H54 (cell line): ENCODE measurements around the gene AGBL1.

Experiments
- DNase-seq: peaks from one replicate; pipeline ENCODE4 v3.0.0; 2011; ENCODE audit warnings: low spot score, mixed read lengths; ENCODE audit not compliant: insufficient read length
- FAIRE-seq: peaks from 3 replicates; lab custom pipeline; 2011; peaks lifted over from hg19 to GRCh38; lab: Jason Lieb, UNC
- POLR2A ChIP-seq: IDR thresholded peaks from 2 replicates; pipeline ENCODE4 v1.6.1; 2011; ENCODE audit warnings: low read depth, mild to moderate bottlenecking, low read length

AGBL1 gene

DNA sequence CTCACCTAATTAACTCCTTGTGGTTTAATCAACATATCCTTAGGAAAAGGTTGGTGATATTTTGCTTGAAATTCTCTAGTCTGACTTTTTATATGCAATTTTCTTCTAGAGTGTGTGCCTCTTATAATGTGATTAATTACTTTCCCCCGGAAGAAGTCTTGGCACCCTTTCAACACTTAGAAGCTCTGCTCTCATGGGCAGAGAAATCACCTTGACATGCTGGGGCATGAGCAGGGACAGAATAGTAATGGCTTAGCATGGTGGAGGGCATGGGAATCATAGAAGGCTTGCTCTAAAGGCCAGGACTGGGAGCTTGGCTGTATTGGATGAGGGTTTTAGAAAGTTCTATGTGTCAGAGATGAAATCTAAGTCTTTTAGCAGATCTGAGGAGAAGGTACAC, 293.5 kb downstream of the AGBL1 start:
- no peak for TF ChIP-seq POLR2A
- FAIRE-seq (no peak), DNase-seq (no peak)

DNA sequence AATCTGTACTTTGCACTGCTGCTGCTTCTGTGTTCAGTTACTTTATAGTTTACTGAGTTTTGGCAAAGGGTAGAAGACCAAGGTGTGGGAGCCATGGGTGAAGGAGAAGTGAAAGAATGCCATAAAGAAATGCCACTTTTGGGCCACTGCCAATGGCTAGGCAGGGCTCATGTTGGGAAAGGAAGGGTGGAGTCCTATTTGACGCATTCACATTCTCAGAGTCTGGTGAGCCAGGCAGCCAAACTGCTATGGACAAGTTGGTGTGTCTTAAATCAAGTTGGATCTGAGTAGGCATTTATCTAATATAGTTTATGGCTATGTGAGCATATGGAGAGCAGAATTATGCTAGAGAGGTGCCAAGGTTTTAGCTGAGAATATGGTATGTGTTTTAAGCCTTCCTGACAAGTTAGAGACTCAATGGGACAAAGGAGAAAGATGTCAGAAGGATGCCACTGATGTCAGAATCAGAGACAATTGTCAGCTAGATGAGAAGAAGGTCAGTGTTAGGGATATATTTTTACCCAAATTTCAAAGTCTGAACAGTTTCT, 296.1 kb downstream of the AGBL1 start:
- no peak for TF ChIP-seq POLR2A
- no peak for DNase-seq
- FAIRE-seq = no peak

DNA sequence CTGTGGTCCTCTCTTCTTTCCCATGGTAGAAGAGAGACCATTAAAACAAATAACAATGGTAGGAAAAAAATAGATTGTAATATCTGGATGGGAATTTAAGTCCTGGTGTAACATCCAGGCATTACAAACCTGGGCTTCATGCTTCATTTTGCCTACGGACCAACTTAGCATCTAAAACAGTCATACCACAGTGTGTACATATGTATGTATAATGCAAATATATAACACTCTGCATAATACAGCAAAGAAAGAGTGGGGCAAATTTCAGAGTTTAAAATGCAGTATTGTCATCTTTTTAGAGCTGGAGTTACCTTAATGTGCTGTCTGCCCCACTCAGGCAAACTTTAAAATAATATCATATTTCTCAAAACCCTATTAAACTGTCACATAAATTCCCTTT, 298.2 kb downstream of the AGBL1 start:
- TF ChIP-seq POLR2A = no peak
- FAIRE-seq (no peak), DNase-seq (no peak)

DNA sequence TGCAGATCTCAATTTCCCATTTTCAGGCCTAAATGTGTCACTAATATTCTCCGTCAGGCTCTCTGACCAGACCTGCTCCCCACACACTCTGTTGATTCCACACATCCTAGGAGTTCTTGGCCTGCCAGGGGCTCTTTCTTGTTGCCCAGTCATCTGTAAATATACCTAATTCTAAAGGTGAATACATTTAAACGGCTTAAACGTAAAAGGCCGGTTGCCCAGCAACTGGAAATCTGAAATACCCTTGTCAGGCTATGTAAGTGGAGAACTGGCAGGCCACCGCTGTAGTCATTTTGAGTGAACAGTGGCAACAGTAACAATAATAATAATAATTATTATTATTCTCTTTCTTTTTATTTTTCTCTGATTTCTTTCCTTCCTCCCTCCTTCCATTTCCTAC, 302.7 kb downstream of the AGBL1 start:
- DNase-seq = no peak
- TF ChIP-seq POLR2A = no peak
- FAIRE-seq = no peak

DNA sequence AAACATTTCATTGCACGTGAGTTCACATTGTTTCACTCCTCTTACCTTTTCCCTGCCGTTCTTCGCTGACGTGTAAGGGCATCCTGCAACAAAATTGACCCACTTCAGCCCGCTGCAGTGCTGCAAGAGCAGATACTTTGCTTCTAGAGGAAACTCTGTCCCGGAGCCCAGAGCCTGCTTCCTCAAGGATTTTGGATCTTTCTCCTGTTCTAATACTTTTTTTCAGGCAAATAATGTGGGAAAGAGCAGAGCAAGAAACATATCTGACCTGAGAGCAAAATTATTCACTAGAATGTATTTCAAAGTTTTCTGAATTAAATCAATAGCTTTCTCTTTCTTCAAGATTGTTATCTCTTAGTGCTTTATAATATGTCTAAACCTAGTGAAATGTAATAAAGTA, 303.9 kb downstream of the AGBL1 start:
- FAIRE-seq (no peak), DNase-seq (no peak)
- no peak for TF ChIP-seq POLR2A

DNA sequence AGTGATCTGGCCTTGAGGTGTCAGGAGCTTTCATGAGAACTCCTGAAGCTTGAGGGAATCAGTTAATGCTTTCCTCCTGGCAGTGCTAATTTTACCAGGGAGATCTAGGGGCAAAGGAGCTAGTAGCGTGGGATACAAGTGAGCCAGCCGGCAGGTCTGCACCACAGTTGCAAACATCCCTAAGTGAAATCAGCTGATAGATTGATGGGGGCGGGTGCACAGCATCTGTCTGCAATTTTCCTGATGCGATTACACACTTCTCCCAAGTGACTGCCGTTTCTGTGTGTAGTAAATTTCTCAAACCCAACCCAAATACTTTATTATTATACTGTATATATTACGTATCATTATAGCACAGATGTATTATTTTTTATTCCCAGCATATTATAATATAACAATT, 304.5 kb downstream of the AGBL1 start:
- no peak for TF ChIP-seq POLR2A
- no peak for FAIRE-seq
- DNase-seq = no peak

DNA sequence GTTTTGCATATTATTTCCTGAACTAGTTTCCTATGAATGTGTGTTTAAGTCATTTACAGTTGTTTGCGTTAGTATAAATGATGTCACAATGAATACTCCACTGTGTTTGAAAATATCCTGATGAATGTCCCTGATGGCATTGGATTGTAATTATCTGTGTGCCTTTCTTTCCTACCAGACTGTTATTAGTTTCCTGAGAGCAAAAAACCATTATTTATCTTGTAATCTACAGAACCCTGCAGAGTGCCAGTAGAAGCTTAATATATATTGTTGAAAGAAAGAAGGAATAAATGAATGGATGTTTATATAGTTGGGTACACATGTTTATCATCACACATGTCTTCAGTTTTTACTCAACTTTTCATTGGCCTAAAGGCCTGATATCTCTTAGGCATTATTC, 312.6 kb downstream of the AGBL1 start:
- FAIRE-seq = no peak
- TF ChIP-seq POLR2A = no peak
- DNase-seq = no peak

DNA sequence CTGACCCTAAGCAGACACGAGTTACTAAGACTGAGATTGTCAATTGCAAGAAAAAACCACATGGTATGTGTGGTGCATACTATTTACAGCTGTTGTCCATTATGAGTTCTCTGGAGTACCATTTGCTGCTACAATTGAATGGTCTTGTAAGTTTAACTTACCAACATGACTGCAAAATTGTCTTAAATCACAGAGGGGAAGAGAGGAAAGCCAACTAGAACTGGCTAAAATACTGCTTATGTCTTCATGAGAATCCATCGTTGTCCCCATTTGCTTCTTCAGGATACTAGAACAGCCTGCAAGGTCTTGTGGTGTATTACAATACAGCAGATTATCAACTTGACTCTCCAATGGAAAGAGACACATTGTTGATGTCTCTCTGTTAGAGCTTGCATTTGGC, 313.2 kb downstream of the AGBL1 start:
- FAIRE-seq (no peak), DNase-seq (no peak)
- TF ChIP-seq POLR2A = no peak

DNA sequence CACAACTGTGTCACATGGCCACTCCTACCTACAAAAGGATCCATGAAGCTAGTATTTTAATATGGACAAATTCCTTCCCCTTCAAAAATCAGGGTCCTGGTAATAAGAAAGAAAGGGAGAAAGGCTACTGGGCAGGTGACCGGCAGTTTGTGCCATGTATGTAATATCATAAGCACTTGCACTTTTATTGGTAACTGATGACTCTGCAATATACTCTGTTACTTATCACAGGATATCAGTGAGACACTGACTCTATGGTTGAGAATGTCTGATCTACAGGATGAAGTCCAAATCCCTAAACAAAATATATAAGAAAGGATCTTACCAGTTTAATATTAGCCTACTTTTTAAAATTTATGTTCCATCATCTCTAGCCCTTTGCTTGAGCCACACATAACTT, 315.2 kb downstream of the AGBL1 start:
- no peak for FAIRE-seq
- no peak for TF ChIP-seq POLR2A

DNA sequence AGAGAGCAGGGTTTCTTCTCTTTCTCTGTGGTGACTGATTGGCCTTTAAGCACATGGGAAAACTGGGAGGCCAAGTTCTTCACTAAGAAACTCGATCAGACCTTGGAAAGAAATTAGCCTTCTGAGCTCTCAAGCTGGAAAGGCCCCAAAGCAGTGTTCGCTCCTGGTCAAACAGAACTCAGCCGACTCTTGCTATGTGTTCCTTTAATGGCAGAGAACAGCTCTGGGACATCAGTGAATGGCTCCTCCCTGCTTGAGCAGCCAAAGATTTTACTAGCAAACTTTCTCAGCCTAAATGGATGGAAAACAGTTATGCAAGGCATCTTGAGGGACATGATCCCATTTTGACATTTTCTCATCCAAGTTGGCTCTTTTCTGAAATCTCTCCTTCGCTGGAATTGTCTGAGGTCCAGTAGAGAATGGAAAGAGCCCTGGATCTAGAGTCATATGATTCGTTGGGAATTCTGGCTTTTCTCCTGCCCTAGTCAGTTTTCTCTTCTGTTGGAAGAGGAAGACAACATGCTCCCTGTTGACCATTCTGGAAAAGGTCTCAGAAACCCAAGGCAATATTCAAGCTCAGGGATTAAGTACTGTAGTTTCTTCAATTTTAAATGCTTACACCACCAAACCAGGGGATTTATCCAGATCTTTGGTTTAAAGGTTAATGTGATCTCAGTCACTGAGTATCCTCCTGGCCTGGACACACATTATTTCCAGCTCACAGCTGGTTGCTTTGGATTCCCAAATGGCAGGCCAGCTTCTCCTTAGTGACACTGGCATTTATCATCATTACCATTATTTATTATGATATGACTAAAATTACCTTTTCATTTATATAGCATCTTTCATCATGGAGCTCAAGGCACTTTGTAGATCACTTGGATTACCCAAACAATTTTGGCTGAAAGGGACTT, 319.6 kb downstream of the AGBL1 start:
- TF ChIP-seq POLR2A = no peak
- no peak for DNase-seq
- no peak for FAIRE-seq

More for the DNA sequence above, 315.2 kb downstream of the AGBL1 start:
- no peak for DNase-seq

DNA sequence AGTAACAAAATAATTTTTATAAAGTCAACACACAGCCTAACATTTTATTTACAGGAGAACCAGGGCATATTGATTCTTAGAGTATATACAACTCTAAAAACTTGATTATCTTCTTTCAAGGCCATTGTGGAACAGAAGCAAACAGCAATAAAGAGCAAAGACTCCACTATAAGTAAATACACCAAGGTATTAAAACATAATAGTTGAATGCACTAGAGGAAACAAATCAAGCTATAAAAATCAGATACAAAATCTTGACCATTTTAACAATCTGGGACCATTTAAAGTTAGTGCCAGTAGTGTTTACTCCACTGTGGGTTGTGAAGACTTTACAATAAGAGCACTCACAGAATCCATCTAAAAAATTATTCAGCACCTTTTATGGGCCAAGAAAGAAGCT, 323.6 kb downstream of the AGBL1 start:
- no peak for TF ChIP-seq POLR2A
- FAIRE-seq = no peak
- no peak for DNase-seq

DNA sequence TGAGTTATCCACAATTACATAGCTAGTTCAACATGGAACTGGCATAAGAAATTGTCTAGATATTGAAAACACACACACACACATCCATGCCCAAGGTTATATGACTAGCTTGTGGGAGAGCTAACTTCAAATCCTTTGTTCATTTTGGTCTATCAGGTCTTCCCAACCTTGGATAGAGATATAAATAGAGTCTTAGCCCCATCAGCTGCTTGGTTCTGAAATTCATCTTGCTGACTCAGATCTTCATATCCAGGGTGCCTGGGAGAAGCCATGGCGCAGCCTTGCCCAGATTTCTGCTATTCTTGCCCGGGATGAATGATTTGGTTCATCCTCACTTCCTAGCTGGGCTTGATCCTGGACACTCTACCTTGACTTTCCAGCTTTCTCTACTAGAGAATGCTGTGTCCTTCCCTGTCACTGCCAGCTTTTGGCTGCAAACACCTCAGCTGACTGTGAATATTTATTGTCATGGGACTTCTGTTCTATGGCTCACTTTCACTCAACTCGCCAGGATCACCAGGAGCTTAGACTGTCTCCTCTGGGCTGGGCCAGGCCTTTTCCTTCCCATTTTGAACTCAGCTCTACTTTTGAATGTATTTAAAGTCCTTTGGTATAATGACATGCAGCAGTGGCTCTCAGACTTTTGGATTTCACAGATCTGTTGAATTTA, 324.4 kb downstream of the AGBL1 start:
- FAIRE-seq (no peak), DNase-seq (no peak)
- TF ChIP-seq POLR2A = no peak

DNA sequence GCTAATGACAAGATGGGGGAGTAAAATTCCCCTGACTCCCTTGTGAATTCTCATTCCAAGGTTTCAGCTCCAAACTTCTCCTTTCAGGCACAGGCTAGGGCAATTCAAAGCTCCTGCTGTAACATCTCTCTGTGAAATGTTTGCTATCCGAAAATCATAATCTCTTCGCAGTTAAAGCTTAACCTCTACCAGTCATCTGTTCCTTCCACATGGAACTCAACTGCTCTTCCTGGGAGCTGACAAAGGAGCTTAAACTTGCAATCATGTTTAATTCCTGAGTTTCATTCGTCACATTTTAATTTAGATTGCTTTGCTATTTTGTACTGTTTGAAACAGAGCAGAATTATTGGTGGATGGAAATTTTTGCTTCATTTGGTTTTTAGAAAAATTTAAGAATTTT, 328.6 kb downstream of the AGBL1 start:
- DNase-seq = no peak
- no peak for TF ChIP-seq POLR2A
- no peak for FAIRE-seq

DNA sequence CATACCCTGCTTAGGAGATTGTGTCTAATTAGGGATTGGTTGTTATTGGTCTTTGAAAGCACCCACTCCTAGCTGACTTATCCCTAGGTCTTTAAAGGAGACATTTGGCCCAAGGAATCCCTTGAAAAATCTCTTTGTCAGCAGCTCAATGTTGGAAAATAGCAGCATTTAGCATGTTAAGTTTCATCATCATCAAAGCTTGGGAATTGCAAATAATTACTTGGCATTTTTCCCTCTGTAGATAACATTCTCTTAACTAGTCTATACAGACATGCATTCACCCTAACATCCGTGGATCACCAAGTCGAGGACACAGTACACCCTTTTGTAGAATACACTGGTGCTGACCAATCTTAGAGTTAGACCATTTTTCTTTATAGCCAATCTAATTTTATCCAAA, 332.2 kb downstream of the AGBL1 start:
- no peak for DNase-seq
- no peak for TF ChIP-seq POLR2A
- FAIRE-seq = no peak
